Activated T-helper 17 cell treated with anti-CD3 and anti-CD28 coated beads, Interleukin-2, amount 50 U/mL, for 72 hours (primary cell): ENCODE data around the gene UBAP1. TPM values are rescaled to one million over a fixed set of nuclear protein-coding genes. Genes with fewer than 3 reads are reported as not detected.
A peak's percentile ranks its signal among the peaks of the same experiment; 100 is the strongest.
"Not testable (repeated sequence)": the region's sequence is repeated elsewhere in the genome, so short reads cannot be mapped to it uniquely, and the experiment has no call there.

Source experiments
- ATAC-seq: fragments of 150-1000 bp; cut with Tn5 transposase; replicated peaks from 2 replicates; pipeline ENCODE4 v1.10.0; 2021; ENCODE audit warnings: mild to moderate bottlenecking, moderate library complexity
- H3K27ac Mint-ChIP-seq: one replicate; pipeline ENCODE4 v1.8.0; 2022; ENCODE audit warnings: mixed read lengths
- H3K27me3 Mint-ChIP-seq: one replicate; pipeline ENCODE4 v1.8.0; 2022; ENCODE audit warnings: mixed read lengths
- H3K36me3 Mint-ChIP-seq: one replicate; pipeline ENCODE4 v1.8.0; 2022; ENCODE audit warnings: low read depth, mild to moderate bottlenecking, mixed read lengths
- H3K4me1 Mint-ChIP-seq: one replicate; pipeline ENCODE4 v1.8.0; 2022; ENCODE audit warnings: mixed read lengths
- H3K4me3 Mint-ChIP-seq: one replicate; pipeline ENCODE4 v1.8.0; 2022; ENCODE audit warnings: mild to moderate bottlenecking, mixed read lengths
- H3K9me3 Mint-ChIP-seq: one replicate; pipeline ENCODE4 v1.8.0; 2022; ENCODE audit warnings: mixed read lengths
- total RNA-seq, 2 donors: library from RNA; stranded (reverse); gene quantifications; one replicate each; pipeline ENCODE4 v1.2.3, GENCODE V29; 2022

The UBAP1 gene
- total RNA-seq, 2 donors from 2014 or later, result 39.7 to 46.5 TPM

- Mint-ChIP-seq H3K4me3 (no peak overlapping the region), H3K27ac (no peak overlapping the region), H3K36me3 (no peaks in the 10 kb centered on the region), H3K4me1 (peaks cover 5% of the 10 kb centered on the region), H3K9me3 (no peaks in the 10 kb centered on the region), H3K27me3 (no peaks in the 10 kb centered on the region)
- no peak for ATAC-seq
These were observed 9.7 kb upstream of the UBAP1 start for GRCh38 chr9:34169125-34169524.

DNA sequence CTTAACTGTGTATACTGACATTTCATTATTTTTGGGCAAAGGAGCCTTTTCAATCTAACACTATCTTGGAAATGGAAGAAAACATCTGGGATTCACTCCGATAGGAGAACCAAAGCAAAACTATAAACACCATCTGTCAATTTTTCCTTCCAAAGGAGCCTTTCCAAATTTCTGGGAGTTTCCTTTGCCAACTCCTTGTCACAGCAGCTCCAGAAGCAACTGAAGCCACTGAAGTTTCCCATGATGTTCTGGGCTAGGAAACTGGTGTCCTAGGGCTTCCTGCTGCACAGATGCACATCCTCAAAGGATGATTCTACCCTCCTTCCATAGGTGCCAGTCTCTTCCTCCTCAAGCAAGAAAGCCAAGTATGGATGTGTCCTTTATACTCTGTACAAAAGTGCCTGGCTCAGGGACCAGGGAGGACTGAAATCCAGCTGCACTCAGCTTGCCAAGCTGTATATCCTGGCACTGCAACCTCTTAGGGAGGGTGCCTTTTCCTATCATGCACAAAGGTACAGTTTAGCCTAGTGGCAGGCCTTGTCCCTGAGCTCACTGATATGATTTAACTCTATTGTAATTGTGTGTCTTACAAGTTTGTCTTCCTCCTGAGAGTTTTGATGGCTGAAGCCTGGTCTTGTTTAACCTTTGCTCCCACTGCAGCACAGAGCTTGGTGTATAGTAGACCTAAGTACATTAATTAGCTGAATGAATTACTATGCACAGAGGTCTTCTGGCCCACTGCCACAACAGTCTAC, 8.4 kb upstream of the UBAP1 start:
- Mint-ChIP-seq H3K27me3 (no peaks in the 10 kb centered on the region), H3K4me1 (peaks cover 5% of the 10 kb centered on the region), H3K9me3 (no peaks in the 10 kb centered on the region), H3K27ac (peak overlapping the region; percentile 26), H3K4me3 (no peak overlapping the region), H3K36me3 (no peaks in the 10 kb centered on the region)
- ATAC-seq, result no peak

DNA sequence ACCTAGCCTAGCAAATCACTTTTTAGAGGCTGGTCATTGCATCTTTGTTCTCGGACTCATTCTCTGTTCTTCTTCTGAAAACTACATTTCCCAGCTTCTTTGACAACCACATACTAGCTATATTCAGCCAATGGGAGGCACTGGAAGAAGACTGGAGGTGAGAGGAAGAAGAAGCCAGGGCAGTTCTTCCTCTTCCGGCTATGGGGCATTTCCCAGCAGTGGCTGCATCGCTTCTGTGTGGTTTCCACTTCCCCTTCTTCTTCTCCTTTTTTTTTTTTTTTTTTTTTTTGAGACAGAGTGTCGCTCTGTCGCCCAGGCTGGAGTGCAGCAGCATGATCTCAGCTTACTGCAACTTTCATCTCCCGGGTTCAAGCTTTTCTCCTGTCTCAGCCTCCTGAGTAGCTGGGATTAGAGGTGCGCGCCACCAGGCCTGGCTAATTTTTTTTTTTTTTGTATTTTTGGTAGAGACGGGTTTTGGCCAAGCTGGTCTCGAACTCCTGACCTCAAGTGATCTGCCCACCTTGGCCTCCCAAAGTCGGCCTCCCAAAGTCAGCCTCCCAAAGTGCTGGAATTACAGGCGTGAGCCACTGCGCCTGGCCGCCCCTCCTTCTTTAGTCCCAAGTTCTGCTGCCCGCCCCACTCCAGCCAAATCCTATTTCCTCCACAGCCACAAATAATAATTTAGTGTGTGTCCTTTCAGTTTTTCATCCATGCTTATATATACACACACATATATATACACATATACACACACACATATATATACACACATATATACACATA, 6.9 kb upstream of the UBAP1 start:
- peaks cover 5% of the 10 kb centered on the region for H3K4me1 Mint-ChIP-seq

DNA sequence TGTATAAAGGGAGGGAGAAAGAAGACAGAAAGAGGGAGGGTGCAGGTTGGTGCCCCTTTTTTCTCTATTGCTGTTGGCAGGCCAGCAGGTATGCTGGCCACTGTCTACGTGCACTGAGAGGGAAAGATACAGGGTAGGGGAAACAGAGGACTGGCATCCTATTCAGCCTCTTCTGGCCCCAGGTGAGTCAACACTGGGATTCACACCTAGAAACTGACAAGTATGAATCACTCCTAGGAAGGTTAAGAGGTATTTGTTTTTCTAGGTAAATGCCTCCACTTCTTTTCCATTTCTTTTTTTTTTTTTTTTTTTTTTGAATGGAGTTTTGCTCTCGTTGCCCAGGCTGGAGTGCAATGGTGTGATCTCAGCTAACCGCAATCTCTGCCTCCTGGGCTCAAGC, 2.8 kb upstream of the UBAP1 start:
- no peak overlapping the region for H3K4me3 Mint-ChIP-seq
- H3K9me3 Mint-ChIP-seq, result no peaks in the 10 kb centered on the region
- peaks cover 16% of the 10 kb centered on the region for H3K36me3 Mint-ChIP-seq
- no peak for ATAC-seq
- H3K27ac Mint-ChIP-seq, result no peak overlapping the region
- peaks cover 5% of the 10 kb centered on the region for H3K4me1 Mint-ChIP-seq
- H3K27me3 Mint-ChIP-seq, result no peaks in the 10 kb centered on the region

More for the DNA sequence above, 6.9 kb upstream of the UBAP1 start:
- Mint-ChIP-seq H3K27ac (peak overlapping the region; percentile 44), H3K36me3 (no peaks in the 10 kb centered on the region), H3K9me3 (no peaks in the 10 kb centered on the region), H3K27me3 (no peaks in the 10 kb centered on the region), H3K4me3 (peak overlapping the region; percentile 52)
- ATAC-seq, result peak; percentile 78

GRCh38 chr9:34177593-34178435, 1.0 kb upstream of the UBAP1 start:
- Mint-ChIP-seq H3K4me1 (no peaks in the 10 kb centered on the region), H3K36me3 (peaks cover 24% of the 10 kb centered on the region), H3K9me3 (no peaks in the 10 kb centered on the region), H3K27me3 (no peaks in the 10 kb centered on the region), H3K27ac (peak overlapping the region; percentile 97), H3K4me3 (peak overlapping the region; percentile 93)
- no peak for ATAC-seq

- peak; percentile 5 for ATAC-seq
- peak overlapping the region; percentile 93 for H3K4me3 Mint-ChIP-seq
- no peaks in the 10 kb centered on the region for H3K27me3 Mint-ChIP-seq
- peaks cover 37% of the 10 kb centered on the region for H3K36me3 Mint-ChIP-seq
- peak overlapping the region; percentile 97 for H3K27ac Mint-ChIP-seq
- H3K9me3 Mint-ChIP-seq, result no peaks in the 10 kb centered on the region
- H3K4me1 Mint-ChIP-seq, result no peaks in the 10 kb centered on the region
These were observed 632 bp downstream of the UBAP1 start for GRCh38 chr9:34179213-34180136.

- no peaks in the 10 kb centered on the region for H3K9me3 Mint-ChIP-seq
These were observed 7.1 kb downstream of the UBAP1 start for GRCh38 chr9:34185778-34186551.

GRCh38 chr9:34187891-34188240, 9.0 kb downstream of the UBAP1 start:
- no peak for ATAC-seq
- H3K4me3 Mint-ChIP-seq, result no peak overlapping the region
- peak overlapping the region; percentile 33 for H3K27ac Mint-ChIP-seq
- H3K27me3 Mint-ChIP-seq, result no peaks in the 10 kb centered on the region
- H3K9me3 Mint-ChIP-seq, result no peaks in the 10 kb centered on the region
- peaks cover 17% of the 10 kb centered on the region for H3K4me1 Mint-ChIP-seq
- peaks cover 44% of the 10 kb centered on the region for H3K36me3 Mint-ChIP-seq

More at GRCh38 chr9:34185778-34186551, 7.1 kb downstream of the UBAP1 start:
- H3K36me3 Mint-ChIP-seq, result peaks cover 53% of the 10 kb centered on the region
- ATAC-seq, result peak; percentile 100
- H3K4me1 Mint-ChIP-seq, result peaks cover 13% of the 10 kb centered on the region
- H3K4me3 Mint-ChIP-seq, result peak overlapping the region; percentile 41
- no peaks in the 10 kb centered on the region for H3K27me3 Mint-ChIP-seq
- H3K27ac Mint-ChIP-seq, result peak overlapping the region; percentile 50

DNA sequence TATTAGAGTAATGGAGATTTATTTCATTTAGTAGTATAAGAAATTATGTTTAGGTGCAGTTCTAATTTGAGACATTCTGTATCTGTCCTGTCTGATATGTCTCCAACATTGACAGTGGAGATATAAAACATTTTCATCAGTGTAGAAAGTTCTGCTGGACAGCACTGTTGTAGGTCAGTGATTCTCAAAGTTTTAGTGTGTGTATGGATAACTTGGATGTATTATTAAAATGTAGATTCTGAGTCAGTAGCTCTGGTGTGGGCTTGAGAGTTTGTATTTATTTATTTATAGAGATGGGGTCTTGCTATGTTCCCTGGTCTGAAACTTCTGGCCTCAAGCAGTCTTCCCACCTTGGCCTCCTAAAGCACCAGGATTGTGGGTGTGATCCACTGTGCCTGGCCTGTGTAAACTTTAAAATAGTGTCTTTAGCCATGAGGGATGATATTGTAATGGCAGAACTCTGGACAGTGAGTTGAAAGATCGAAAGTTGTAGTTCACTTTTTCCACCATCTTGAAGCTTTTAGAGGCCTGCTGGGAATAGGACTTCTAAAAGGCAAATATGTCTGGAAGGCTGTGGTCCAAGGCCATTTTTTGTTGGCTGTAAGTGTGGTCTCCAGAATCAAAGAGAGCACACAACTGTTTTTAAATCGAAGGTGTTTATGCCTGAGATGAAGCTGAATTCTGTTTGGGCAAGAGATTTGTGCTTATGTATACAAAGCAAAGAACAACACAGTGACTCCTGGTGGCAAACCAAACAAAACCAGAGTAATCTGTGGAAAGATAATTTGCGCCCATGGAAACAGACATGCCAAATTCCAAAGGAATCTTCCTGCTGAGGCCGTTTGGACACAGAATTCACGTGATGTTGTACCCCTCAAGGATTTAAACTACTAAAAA, 12.4 kb downstream of the UBAP1 start:
- no peaks in the 10 kb centered on the region for H3K9me3 Mint-ChIP-seq
- H3K36me3 Mint-ChIP-seq, result peaks cover 28% of the 10 kb centered on the region
- no peak for ATAC-seq
- no peak overlapping the region for H3K4me3 Mint-ChIP-seq
- H3K4me1 Mint-ChIP-seq, result peaks cover 25% of the 10 kb centered on the region
- H3K27me3 Mint-ChIP-seq, result no peaks in the 10 kb centered on the region
- peak overlapping the region; percentile 14 for H3K27ac Mint-ChIP-seq

GRCh38 chr9:34195143-34195542, 16.3 kb downstream of the UBAP1 start:
- ATAC-seq, result no peak
- peaks cover 42% of the 10 kb centered on the region for H3K36me3 Mint-ChIP-seq
- no peak overlapping the region for H3K4me3 Mint-ChIP-seq
- peaks cover 29% of the 10 kb centered on the region for H3K4me1 Mint-ChIP-seq
- no peaks in the 10 kb centered on the region for H3K9me3 Mint-ChIP-seq
- no peaks in the 10 kb centered on the region for H3K27me3 Mint-ChIP-seq
- H3K27ac Mint-ChIP-seq, result no peak overlapping the region

GRCh38 chr9:34197286-34197685, 18.4 kb downstream of the UBAP1 start:
- Mint-ChIP-seq H3K4me1 (peaks cover 21% of the 10 kb centered on the region), H3K27ac (peak overlapping the region; percentile 56), H3K36me3 (peaks cover 55% of the 10 kb centered on the region), H3K4me3 (peak overlapping the region; percentile 12)
- not testable (repeated sequence) for H3K9me3 Mint-ChIP-seq, ATAC-seq, H3K27me3 Mint-ChIP-seq
